ENCODE measurements around the gene TNS1. TPM values are rescaled to one million over a fixed set of nuclear protein-coding genes. Genes with fewer than 3 reads are reported as not detected.

TNS1 gene
- total and polyA plus RNA-seq, 9 of the 15 experiments (the other 6 are each of a cell fraction or from before 2014, with no cell fraction given): 0.13 to 2.7 (median 0.77) TPM

DNA sequence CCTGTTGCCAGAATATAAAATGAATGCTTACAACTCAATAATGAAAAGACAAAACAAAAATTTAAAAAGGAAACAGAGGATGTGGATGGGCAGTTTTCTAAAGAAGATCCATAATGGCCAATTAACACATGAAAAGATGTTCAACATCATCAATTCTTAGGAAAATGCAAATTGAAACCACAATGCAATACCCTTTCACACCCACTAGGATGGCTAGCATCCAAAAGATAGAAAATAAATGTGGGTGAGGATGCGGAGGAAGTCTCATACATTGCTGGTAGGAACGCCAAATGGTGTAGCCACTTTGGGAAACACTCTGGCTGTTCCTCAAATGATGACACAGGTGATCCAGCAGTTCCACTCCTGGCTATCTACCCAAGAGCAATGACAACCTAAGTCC lies 130.5 kb downstream of the TNS1 start:
- in situ Hi-C loops (cut with MboI): no loop called here

More for the DNA sequence above, 130.5 kb downstream of the TNS1 start:
- CTCF ChIA-PET (ENCODE audit: low intra/inter-chr PET ratio): no interaction called here
- Histone ChIP-seq H3K9me3 (replicated peaks; ENCODE audit: control insufficient read depth, insufficient read depth, low read depth, low read length) (no peaks in the 10 kb centered on the region), H3K27me3 (ENCODE audit: control insufficient read depth in 2 of 2, insufficient read depth in 2 of 2, low read length in 2 of 2) (peaks cover 0 to 8% of the 10 kb centered on the region in 2 experiments; a peak in 2 of 5 replicates), H2AFZ (ENCODE audit: low read depth, low read length) (no peak overlapping the region), H3K27ac (ENCODE audit: extremely low read depth, low read depth, low read length) (no peak overlapping the region), H3K4me3 (no peak overlapping the region), H3K4me1 (replicated peaks in 1 of 2; ENCODE audit: control insufficient read depth in 2 of 2, insufficient read depth in 2 of 2, low read length in 2 of 2) (no peaks in the 10 kb centered on the region), H4K20me1 (replicated peaks; ENCODE audit: control insufficient read depth, insufficient read depth, low read length) (no peaks in the 10 kb centered on the region), H3K9ac (ENCODE audit: insufficient read depth in 1 of 2, low read depth in 2 of 2, low read length in 2 of 2) (no peak overlapping the region), H3K4me2 (ENCODE audit: insufficient read depth, low read length) (no peak overlapping the region), H3K79me2 (ENCODE audit: control insufficient read depth, insufficient read depth, low read length) (no peaks in the 10 kb centered on the region), H3K36me3 (ENCODE audit: control insufficient read depth, insufficient read depth, low read length) (no peaks in the 10 kb centered on the region), H3K9me1 (ENCODE audit: control insufficient read depth, insufficient read depth, low read length) (no peaks in the 10 kb centered on the region)
- POLR2A ChIA-PET: no interaction called here
- FAIRE-seq (no peak), ATAC-seq (no peak), DNase-seq (ENCODE audit: extremely low read depth in 1 of 4, low spot score in 3 of 4) (no peak)
- no TSS peak for BruUV-seq (replicated peaks)
- WGBS (ENCODE audit: insufficient coverage, low coverage, missing lambda C conversion rate): 19% methylated on average over 2 of the region's 2 CpGs
- TF ChIP-seq CHCHD3 (CRISPR knock-in tag; IDR thresholded peaks at IDR 0.05) (no peak), MTA2 (IDR thresholded peaks at IDR 0.05; ENCODE audit: low read depth) (no peak), PPARD (CRISPR knock-in tag; IDR thresholded peaks at IDR 0.05) (no peak), RCOR1 (IDR thresholded peaks at IDR 0.05; ENCODE audit: borderline replicate concordance in 1 of 2, low read depth in 2 of 2, low read length in 2 of 2) (no peak), ZZZ3 (IDR thresholded peaks at IDR 0.05) (no peak), SMAD2 (IDR thresholded peaks at IDR 0.05; ENCODE audit: low read depth, low read length) (no peak), SRSF3 (IDR thresholded peaks at IDR 0.05; ENCODE audit: insufficient read depth, low read length) (no peak), POLR2AphosphoS5 (IDR thresholded peaks at IDR 0.05; ENCODE audit: control insufficient read depth, insufficient read depth, low read depth, low read length) (no peak), CREB1 (IDR thresholded peaks at IDR 0.05) (no peak), CREB1 (CRISPR knock-in tag; IDR thresholded peaks at IDR 0.05) (no peak), MXI1 (IDR thresholded peaks at IDR 0.05; ENCODE audit: low read depth, low read length) (no peak), ARHGAP35 (IDR thresholded peaks at IDR 0.05; ENCODE audit: partially characterized antibody) (no peak)
- TF ChIP-seq, protein P1, sequence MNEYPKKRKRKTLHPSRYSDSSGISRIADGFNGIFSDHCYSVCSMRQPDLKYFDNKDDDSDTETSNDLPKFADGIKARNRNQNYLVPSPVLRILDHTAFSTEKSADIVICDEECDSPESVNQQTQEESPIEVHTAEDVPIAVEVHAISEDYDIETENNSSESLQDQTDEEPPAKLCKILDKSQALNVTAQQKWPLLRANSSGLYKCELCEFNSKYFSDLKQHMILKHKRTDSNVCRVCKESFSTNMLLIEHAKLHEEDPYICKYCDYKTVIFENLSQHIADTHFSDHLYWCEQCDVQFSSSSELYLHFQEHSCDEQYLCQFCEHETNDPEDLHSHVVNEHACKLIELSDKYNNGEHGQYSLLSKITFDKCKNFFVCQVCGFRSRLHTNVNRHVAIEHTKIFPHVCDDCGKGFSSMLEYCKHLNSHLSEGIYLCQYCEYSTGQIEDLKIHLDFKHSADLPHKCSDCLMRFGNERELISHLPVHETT (CRISPR knock-in tag; conservative IDR thresholded peaks at IDR 0.05 in 1 of 2, IDR thresholded peaks at IDR 0.05 in 1 of 2): no peak
- intact Hi-C loops (cut with micrococcal nuclease): no loop called here

Data from K562 (cell line).